ENCODE data around the gene CTNNA3.

DNA sequence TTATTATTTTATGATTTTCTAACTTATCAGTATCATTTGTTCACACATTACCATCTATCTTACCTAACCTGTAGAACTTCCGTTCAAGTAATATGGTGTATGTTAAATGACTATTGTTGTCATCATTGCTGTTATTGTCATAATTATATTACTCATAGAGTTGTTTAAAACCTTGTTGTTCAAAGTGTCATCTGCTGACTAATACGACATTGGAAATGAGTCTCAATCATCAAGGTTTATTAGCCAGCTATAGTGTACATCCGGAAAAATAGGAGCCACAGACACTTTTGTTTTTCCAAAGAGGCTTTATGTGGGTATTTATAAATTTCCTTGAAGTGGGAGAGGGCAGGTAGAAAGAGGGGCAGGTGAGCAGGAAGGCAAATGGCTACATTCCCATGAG is 1157.1 kb downstream of the CTNNA3 start:
- TF ChIP-seq, protein P1, sequence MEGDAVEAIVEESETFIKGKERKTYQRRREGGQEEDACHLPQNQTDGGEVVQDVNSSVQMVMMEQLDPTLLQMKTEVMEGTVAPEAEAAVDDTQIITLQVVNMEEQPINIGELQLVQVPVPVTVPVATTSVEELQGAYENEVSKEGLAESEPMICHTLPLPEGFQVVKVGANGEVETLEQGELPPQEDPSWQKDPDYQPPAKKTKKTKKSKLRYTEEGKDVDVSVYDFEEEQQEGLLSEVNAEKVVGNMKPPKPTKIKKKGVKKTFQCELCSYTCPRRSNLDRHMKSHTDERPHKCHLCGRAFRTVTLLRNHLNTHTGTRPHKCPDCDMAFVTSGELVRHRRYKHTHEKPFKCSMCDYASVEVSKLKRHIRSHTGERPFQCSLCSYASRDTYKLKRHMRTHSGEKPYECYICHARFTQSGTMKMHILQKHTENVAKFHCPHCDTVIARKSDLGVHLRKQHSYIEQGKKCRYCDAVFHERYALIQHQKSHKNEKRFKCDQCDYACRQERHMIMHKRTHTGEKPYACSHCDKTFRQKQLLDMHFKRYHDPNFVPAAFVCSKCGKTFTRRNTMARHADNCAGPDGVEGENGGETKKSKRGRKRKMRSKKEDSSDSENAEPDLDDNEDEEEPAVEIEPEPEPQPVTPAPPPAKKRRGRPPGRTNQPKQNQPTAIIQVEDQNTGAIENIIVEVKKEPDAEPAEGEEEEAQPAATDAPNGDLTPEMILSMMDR (IDR thresholded peaks at IDR 0.05), result no peak
- TF ChIP-seq POLR2A (IDR thresholded peaks at IDR 0.05), result no peak

All from right lobe of liver (tissue), 4 donors.